Stimulated activated effector memory CD8-positive, alpha-beta T cell treated with anti-CD3 and anti-CD28 coated beads, Interleukin-12 subunit alpha, Interleukin-12 subunit beta, amount 100 ng/mL, for 72 hours (primary cell): ENCODE measurements around the gene PARD6B.
"Not testable (repeated sequence)": the region's sequence is repeated elsewhere in the genome, so short reads cannot be mapped to it uniquely, and the experiment has no call there.

Source experiments
- ATAC-seq: fragments of 150-1000 bp; cut with Tn5 transposase; 2 replicates; pipeline ENCODE4 v1.10.0; 2021
- DNase-seq, 2 donors: peaks; one replicate each; pipeline ENCODE4 v3.0.0; 2021 to 2022; ENCODE audit warnings: low spot score in 2 of 2
- H3K27ac Mint-ChIP-seq: one replicate; pipeline ENCODE4 v1.8.0; 2022; ENCODE audit warnings: mild to moderate bottlenecking, mixed read lengths
- H3K36me3 Mint-ChIP-seq: one replicate; pipeline ENCODE4 v1.8.0; 2022; ENCODE audit warnings: mild to moderate bottlenecking, mixed read lengths
- H3K4me1 Mint-ChIP-seq: one replicate; pipeline ENCODE4 v1.8.0; 2022; ENCODE audit warnings: mixed read lengths
- H3K4me3 Mint-ChIP-seq: one replicate; pipeline ENCODE4 v1.8.0; 2022; ENCODE audit warnings: mild to moderate bottlenecking, mixed read lengths
- H3K9me3 Mint-ChIP-seq: one replicate; pipeline ENCODE4 v1.8.0; 2022; ENCODE audit warnings: mixed read lengths

The PARD6B gene

GRCh38 chr20:50746138-50746940, 15.0 kb downstream of the PARD6B start:
- Mint-ChIP-seq H3K4me1 (peaks cover 20% of the 10 kb centered on the region), H3K36me3 (peaks cover 26% of the 10 kb centered on the region), H3K27ac (no peak overlapping the region), H3K9me3 (no peaks in the 10 kb centered on the region), H3K4me3 (no peak overlapping the region)
- DNase-seq (no peak), ATAC-seq (peak; percentile 96)

GRCh38 chr20:50747275-50747674, 15.9 kb downstream of the PARD6B start:
- H3K4me3 Mint-ChIP-seq: no peak overlapping the region
- H3K9me3 Mint-ChIP-seq: no peaks in the 10 kb centered on the region
- H3K4me1 Mint-ChIP-seq: peaks cover 18% of the 10 kb centered on the region
- DNase-seq (no peak), ATAC-seq (no peak)
- H3K36me3 Mint-ChIP-seq: peaks cover 26% of the 10 kb centered on the region
- peak overlapping the region; percentile 0 for H3K27ac Mint-ChIP-seq

GRCh38 chr20:50750145-50750671, 18.8 kb downstream of the PARD6B start:
- Mint-ChIP-seq H3K9me3 (no peaks in the 10 kb centered on the region), H3K36me3 (peaks cover 26% of the 10 kb centered on the region), H3K4me3 (no peak overlapping the region), H3K4me1 (peaks cover 18% of the 10 kb centered on the region), H3K27ac (no peak overlapping the region)
- no peak for ATAC-seq
- DNase-seq: no peak

- ATAC-seq: no peak
- H3K36me3 Mint-ChIP-seq: peaks cover 26% of the 10 kb centered on the region
- DNase-seq: no peak
- H3K4me3 Mint-ChIP-seq: no peak overlapping the region
- H3K4me1 Mint-ChIP-seq: no peaks in the 10 kb centered on the region
- no peak overlapping the region for H3K27ac Mint-ChIP-seq
- no peaks in the 10 kb centered on the region for H3K9me3 Mint-ChIP-seq
These were observed 21.8 kb downstream of the PARD6B start for GRCh38 chr20:50753152-50753551.

- Mint-ChIP-seq H3K27ac (no peak overlapping the region), H3K4me1 (no peaks in the 10 kb centered on the region), H3K36me3 (peaks cover 18% of the 10 kb centered on the region), H3K4me3 (no peak overlapping the region), H3K9me3 (no peaks in the 10 kb centered on the region)
- DNase-seq (no peak), ATAC-seq (no peak)
These were observed 23.0 kb downstream of the PARD6B start for GRCh38 chr20:50754420-50754819.

- no peak overlapping the region for H3K27ac Mint-ChIP-seq
- no peaks in the 10 kb centered on the region for H3K4me1 Mint-ChIP-seq
- ATAC-seq: no peak
- peaks cover under 1% of the 10 kb centered on the region for H3K36me3 Mint-ChIP-seq
- no peak overlapping the region for H3K4me3 Mint-ChIP-seq
- no peak for DNase-seq
- no peaks in the 10 kb centered on the region for H3K9me3 Mint-ChIP-seq
These were observed 25.1 kb downstream of the PARD6B start for GRCh38 chr20:50756447-50756846.

GRCh38 chr20:50758469-50758868, 27.1 kb downstream of the PARD6B start:
- no peak for ATAC-seq
- Mint-ChIP-seq H3K9me3 (no peaks in the 10 kb centered on the region), H3K4me1 (no peaks in the 10 kb centered on the region), H3K36me3 (no peaks in the 10 kb centered on the region), H3K4me3 (no peak overlapping the region), H3K27ac (no peak overlapping the region)
- no peak for DNase-seq

- Mint-ChIP-seq H3K9me3 (no peaks in the 10 kb centered on the region), H3K36me3 (no peaks in the 10 kb centered on the region), H3K4me1 (no peaks in the 10 kb centered on the region), H3K4me3 (no peak overlapping the region), H3K27ac (peak overlapping the region; percentile 58)
- DNase-seq: no peak
- ATAC-seq: no peak
These were observed 27.6 kb downstream of the PARD6B start for GRCh38 chr20:50758992-50759391.

GRCh38 chr20:50759678-50760077, 28.3 kb downstream of the PARD6B start:
- DNase-seq (no peak), ATAC-seq (no peak)
- no peaks in the 10 kb centered on the region for H3K4me1 Mint-ChIP-seq
- H3K36me3 Mint-ChIP-seq: no peaks in the 10 kb centered on the region
- no peak overlapping the region for H3K4me3 Mint-ChIP-seq
- H3K9me3 Mint-ChIP-seq: no peaks in the 10 kb centered on the region
- no peak overlapping the region for H3K27ac Mint-ChIP-seq

GRCh38 chr20:50762045-50762422, 30.7 kb downstream of the PARD6B start:
- no peak for DNase-seq
- H3K36me3 Mint-ChIP-seq: no peaks in the 10 kb centered on the region
- no peak for ATAC-seq
- H3K4me3 Mint-ChIP-seq: no peak overlapping the region
- no peaks in the 10 kb centered on the region for H3K4me1 Mint-ChIP-seq
- H3K27ac Mint-ChIP-seq: no peak overlapping the region
- no peaks in the 10 kb centered on the region for H3K9me3 Mint-ChIP-seq

GRCh38 chr20:50762435-50763220, 31.2 kb downstream of the PARD6B start:
- Mint-ChIP-seq H3K36me3 (no peaks in the 10 kb centered on the region), H3K4me1 (no peaks in the 10 kb centered on the region), H3K27ac (no peak overlapping the region), H3K4me3 (no peak overlapping the region), H3K9me3 (no peaks in the 10 kb centered on the region)
- no peak for DNase-seq
- no peak for ATAC-seq

GRCh38 chr20:50763550-50764458, 32.4 kb downstream of the PARD6B start:
- not testable (repeated sequence) for H3K36me3 Mint-ChIP-seq, H3K4me1 Mint-ChIP-seq, DNase-seq, H3K9me3 Mint-ChIP-seq, ATAC-seq, H3K27ac Mint-ChIP-seq, H3K4me3 Mint-ChIP-seq

- H3K9me3 Mint-ChIP-seq, ATAC-seq, H3K4me1 Mint-ChIP-seq, H3K27ac Mint-ChIP-seq, H3K4me3 Mint-ChIP-seq, H3K36me3 Mint-ChIP-seq, DNase-seq: not testable (repeated sequence)
These were observed 33.9 kb downstream of the PARD6B start for GRCh38 chr20:50765251-50765650.

- H3K4me1 Mint-ChIP-seq: no peaks in the 10 kb centered on the region
- H3K9me3 Mint-ChIP-seq: no peaks in the 10 kb centered on the region
- ATAC-seq: no peak
- H3K4me3 Mint-ChIP-seq: no peak overlapping the region
- no peak for DNase-seq
- no peak overlapping the region for H3K27ac Mint-ChIP-seq
- H3K36me3 Mint-ChIP-seq: no peaks in the 10 kb centered on the region
These were observed 34.3 kb downstream of the PARD6B start for GRCh38 chr20:50765674-50766073.
